22Rv1 (cell line): ENCODE data around the gene CSMD2.

ENCODE experiments used
- ZFX ChIP-seq: fragments of 450-650 bp; IDR thresholded peaks from 2 replicates; pipeline ENCODE4 v1.6.1; 2017; ENCODE audit warnings: antibody characterized with exemption, borderline replicate concordance
- TF ChIP-seq, protein P1 (sequence below): fragments of 450-650 bp; IDR thresholded peaks from 2 replicates; pipeline ENCODE4 v1.5.1; 2017; ENCODE audit warnings: mild to moderate bottlenecking

DNA sequence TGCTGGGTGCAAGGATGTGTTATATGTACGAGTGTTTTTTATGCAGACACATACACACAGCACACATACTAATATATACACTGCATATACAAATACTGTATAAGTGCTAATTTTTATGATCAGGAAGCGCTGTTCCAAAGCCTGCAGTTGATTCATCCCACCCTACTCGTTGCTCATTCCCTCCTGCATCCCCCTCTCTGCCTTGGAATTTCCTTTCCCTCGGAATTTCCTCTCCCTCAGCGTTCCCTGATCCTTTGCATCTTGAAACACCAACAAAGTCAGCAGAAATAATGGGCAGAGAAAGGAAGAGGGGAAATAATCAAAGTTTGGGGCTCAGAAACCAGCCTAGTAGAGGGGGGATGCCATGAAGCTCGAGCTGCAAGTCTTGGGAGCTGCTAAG lies 98.9 kb downstream of the CSMD2 start:
- TF ChIP-seq, protein P1, sequence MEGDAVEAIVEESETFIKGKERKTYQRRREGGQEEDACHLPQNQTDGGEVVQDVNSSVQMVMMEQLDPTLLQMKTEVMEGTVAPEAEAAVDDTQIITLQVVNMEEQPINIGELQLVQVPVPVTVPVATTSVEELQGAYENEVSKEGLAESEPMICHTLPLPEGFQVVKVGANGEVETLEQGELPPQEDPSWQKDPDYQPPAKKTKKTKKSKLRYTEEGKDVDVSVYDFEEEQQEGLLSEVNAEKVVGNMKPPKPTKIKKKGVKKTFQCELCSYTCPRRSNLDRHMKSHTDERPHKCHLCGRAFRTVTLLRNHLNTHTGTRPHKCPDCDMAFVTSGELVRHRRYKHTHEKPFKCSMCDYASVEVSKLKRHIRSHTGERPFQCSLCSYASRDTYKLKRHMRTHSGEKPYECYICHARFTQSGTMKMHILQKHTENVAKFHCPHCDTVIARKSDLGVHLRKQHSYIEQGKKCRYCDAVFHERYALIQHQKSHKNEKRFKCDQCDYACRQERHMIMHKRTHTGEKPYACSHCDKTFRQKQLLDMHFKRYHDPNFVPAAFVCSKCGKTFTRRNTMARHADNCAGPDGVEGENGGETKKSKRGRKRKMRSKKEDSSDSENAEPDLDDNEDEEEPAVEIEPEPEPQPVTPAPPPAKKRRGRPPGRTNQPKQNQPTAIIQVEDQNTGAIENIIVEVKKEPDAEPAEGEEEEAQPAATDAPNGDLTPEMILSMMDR, result no peak
- TF ChIP-seq ZFX, result no peak
